GM18502 (cell line): ENCODE measurements around the gene ARL17B.
"Not testable (repeated sequence)": the region's sequence is repeated elsewhere in the genome, so short reads cannot be mapped to it uniquely, and the experiment has no call there.

ENCODE experiments used
- ATAC-seq: cut with Tn5 transposase; IDR thresholded peaks from one replicate; pipeline ENCODE4 v1.9.1; 2021; ENCODE audit warnings: mild to moderate bottlenecking; ENCODE audit not compliant: unreplicated experiment, poor library complexity

The ARL17B gene

GRCh38 chr17:46254215-46254614, 107.4 kb downstream of the ARL17B start:
- not testable (repeated sequence) for ATAC-seq

- not testable (repeated sequence) for ATAC-seq
These were observed 107.8 kb downstream of the ARL17B start for GRCh38 chr17:46253722-46254121.

- ATAC-seq = not testable (repeated sequence)
These were observed 108.8 kb downstream of the ARL17B start for GRCh38 chr17:46252804-46253203.

GRCh38 chr17:46249153-46249552, 112.4 kb downstream of the ARL17B start:
- not testable (repeated sequence) for ATAC-seq

- not testable (repeated sequence) for ATAC-seq
These were observed 116.4 kb downstream of the ARL17B start for GRCh38 chr17:46244949-46245768.

GRCh38 chr17:46244339-46244913, 117.1 kb downstream of the ARL17B start:
- ATAC-seq = not testable (repeated sequence)

- not testable (repeated sequence) for ATAC-seq
These were observed 117.6 kb downstream of the ARL17B start for GRCh38 chr17:46243928-46244327.

- ATAC-seq = not testable (repeated sequence)
These were observed 118.1 kb downstream of the ARL17B start for GRCh38 chr17:46243505-46243904.

- ATAC-seq = not testable (repeated sequence)
These were observed 130.2 kb downstream of the ARL17B start for GRCh38 chr17:46231359-46231758.

- peak; percentile 98 for ATAC-seq
These were observed 136.2 kb downstream of the ARL17B start for GRCh38 chr17:46225274-46225794.

- ATAC-seq = peak; percentile 47
These were observed 136.7 kb downstream of the ARL17B start for GRCh38 chr17:46224864-46225263.
